Measurements from ENCODE around the gene GET3.

GET3 gene

GRCh38 chr19:12750851-12751250 lies 13.6 kb downstream of the GET3 start:
- no peak for TF ChIP-seq POLR2A (IDR thresholded peaks at IDR 0.05; ENCODE audit: low read depth, low read length)
- TF ChIP-seq TAF1 (IDR thresholded peaks at IDR 0.05; ENCODE audit: low read depth, low read length): no peak
- no peak for TF ChIP-seq POU2F2 (IDR thresholded peaks at IDR 0.05; ENCODE audit: low read depth, low read length)
- TF ChIP-seq PAX5 (IDR thresholded peaks at IDR 0.05; ENCODE audit: insufficient read depth, low read length, severe bottlenecking): no peak
- TF ChIP-seq SPI1 (IDR thresholded peaks at IDR 0.05; ENCODE audit: low read depth, low read length): no peak
- no peak for TF ChIP-seq POLR2AphosphoS5 (IDR thresholded peaks at IDR 0.05; ENCODE audit: low read depth, low read length)
- no peak for FAIRE-seq
- no peak for DNase-seq (ENCODE audit: insufficient read length, low spot score)

GRCh38 chr19:12751635-12752034 lies 14.3 kb downstream of the GET3 start, which contains the start of gene BEST2:
TSS of gene BEST2 (plus strand) at chr19:12751791. CDS start at chr19:12752593, 802 bp downstream.
- TF ChIP-seq PAX5 (IDR thresholded peaks at IDR 0.05; ENCODE audit: insufficient read depth, low read length, severe bottlenecking) (no peak), POU2F2 (IDR thresholded peaks at IDR 0.05; ENCODE audit: low read depth, low read length) (no peak), SPI1 (IDR thresholded peaks at IDR 0.05; ENCODE audit: low read depth, low read length) (no peak), POLR2A (IDR thresholded peaks at IDR 0.05; ENCODE audit: low read depth, low read length) (no peak), TAF1 (IDR thresholded peaks at IDR 0.05; ENCODE audit: low read depth, low read length) (no peak), POLR2AphosphoS5 (IDR thresholded peaks at IDR 0.05; ENCODE audit: low read depth, low read length) (no peak)
- FAIRE-seq (no peak), DNase-seq (ENCODE audit: insufficient read length, low spot score) (no peak)

GRCh38 chr19:12752056-12752781 lies 14.9 kb downstream of the GET3 start:
- DNase-seq (ENCODE audit: insufficient read length, low spot score) (no peak), FAIRE-seq (no peak)
- no peak for TF ChIP-seq TAF1 (IDR thresholded peaks at IDR 0.05; ENCODE audit: low read depth, low read length)
- TF ChIP-seq SPI1 (IDR thresholded peaks at IDR 0.05; ENCODE audit: low read depth, low read length): no peak
- no peak for TF ChIP-seq POLR2A (IDR thresholded peaks at IDR 0.05; ENCODE audit: low read depth, low read length)
- no peak for TF ChIP-seq PAX5 (IDR thresholded peaks at IDR 0.05; ENCODE audit: insufficient read depth, low read length, severe bottlenecking)
- TF ChIP-seq POU2F2 (IDR thresholded peaks at IDR 0.05; ENCODE audit: low read depth, low read length): no peak
- TF ChIP-seq POLR2AphosphoS5 (IDR thresholded peaks at IDR 0.05; ENCODE audit: low read depth, low read length): no peak

GRCh38 chr19:12754465-12755196 lies 17.3 kb downstream of the GET3 start:
- DNase-seq (ENCODE audit: insufficient read length, low spot score): no peak
- TF ChIP-seq POLR2A (IDR thresholded peaks at IDR 0.05; ENCODE audit: low read depth, low read length): no peak
- no peak for TF ChIP-seq SPI1 (IDR thresholded peaks at IDR 0.05; ENCODE audit: low read depth, low read length)
- no peak for TF ChIP-seq PAX5 (IDR thresholded peaks at IDR 0.05; ENCODE audit: insufficient read depth, low read length, severe bottlenecking)
- FAIRE-seq: no peak

- no peak for TF ChIP-seq POU2F2 (IDR thresholded peaks at IDR 0.05; ENCODE audit: low read depth, low read length)
- no peak for TF ChIP-seq POLR2A (IDR thresholded peaks at IDR 0.05; ENCODE audit: low read depth, low read length)
- TF ChIP-seq PAX5 (IDR thresholded peaks at IDR 0.05; ENCODE audit: insufficient read depth, low read length, severe bottlenecking): no peak
- no peak for TF ChIP-seq POLR2AphosphoS5 (IDR thresholded peaks at IDR 0.05; ENCODE audit: low read depth, low read length)
- TF ChIP-seq SPI1 (IDR thresholded peaks at IDR 0.05; ENCODE audit: low read depth, low read length): no peak
- no peak for TF ChIP-seq TAF1 (IDR thresholded peaks at IDR 0.05; ENCODE audit: low read depth, low read length)
- DNase-seq (ENCODE audit: insufficient read length, low spot score) (no peak), FAIRE-seq (no peak)
Measured at GRCh38 chr19:12756150-12756883, 19.0 kb downstream of the GET3 start.

- FAIRE-seq (peak; percentile 76), DNase-seq (ENCODE audit: insufficient read length, low spot score) (peak; percentile 86)
- TF ChIP-seq POU2F2 (IDR thresholded peaks at IDR 0.05; ENCODE audit: low read depth, low read length) (no peak), SPI1 (IDR thresholded peaks at IDR 0.05; ENCODE audit: low read depth, low read length) (no peak), PAX5 (IDR thresholded peaks at IDR 0.05; ENCODE audit: insufficient read depth, low read length, severe bottlenecking) (no peak), POLR2A (IDR thresholded peaks at IDR 0.05; ENCODE audit: low read depth, low read length) (no peak), POLR2AphosphoS5 (IDR thresholded peaks at IDR 0.05; ENCODE audit: low read depth, low read length) (no peak), TAF1 (IDR thresholded peaks at IDR 0.05; ENCODE audit: low read depth, low read length) (no peak)
Measured at GRCh38 chr19:12757544-12758274, 20.4 kb downstream of the GET3 start.

GRCh38 chr19:12759686-12760085 lies 22.4 kb downstream of the GET3 start:
- DNase-seq (ENCODE audit: insufficient read length, low spot score) (no peak), FAIRE-seq (no peak)
- TF ChIP-seq PAX5 (IDR thresholded peaks at IDR 0.05; ENCODE audit: insufficient read depth, low read length, severe bottlenecking): no peak
- TF ChIP-seq POU2F2 (IDR thresholded peaks at IDR 0.05; ENCODE audit: low read depth, low read length): no peak
- TF ChIP-seq SPI1 (IDR thresholded peaks at IDR 0.05; ENCODE audit: low read depth, low read length): no peak
- no peak for TF ChIP-seq POLR2AphosphoS5 (IDR thresholded peaks at IDR 0.05; ENCODE audit: low read depth, low read length)
- TF ChIP-seq TAF1 (IDR thresholded peaks at IDR 0.05; ENCODE audit: low read depth, low read length): no peak
- no peak for TF ChIP-seq POLR2A (IDR thresholded peaks at IDR 0.05; ENCODE audit: low read depth, low read length)

GRCh38 chr19:12763100-12763499 lies 25.8 kb downstream of the GET3 start:
- TF ChIP-seq SPI1 (IDR thresholded peaks at IDR 0.05; ENCODE audit: low read depth, low read length): no peak
- TF ChIP-seq POLR2A (IDR thresholded peaks at IDR 0.05; ENCODE audit: low read depth, low read length): no peak
- FAIRE-seq: no peak
- DNase-seq (ENCODE audit: insufficient read length, low spot score): no peak

GRCh38 chr19:12764698-12765097 lies 27.4 kb downstream of the GET3 start:
- no peak for DNase-seq (ENCODE audit: insufficient read length, low spot score)
- TF ChIP-seq POLR2AphosphoS5 (IDR thresholded peaks at IDR 0.05; ENCODE audit: low read depth, low read length) (no peak), SPI1 (IDR thresholded peaks at IDR 0.05; ENCODE audit: low read depth, low read length) (no peak), PAX5 (IDR thresholded peaks at IDR 0.05; ENCODE audit: insufficient read depth, low read length, severe bottlenecking) (no peak), TAF1 (IDR thresholded peaks at IDR 0.05; ENCODE audit: low read depth, low read length) (no peak), POLR2A (IDR thresholded peaks at IDR 0.05; ENCODE audit: low read depth, low read length) (no peak), POU2F2 (IDR thresholded peaks at IDR 0.05; ENCODE audit: low read depth, low read length) (no peak)
- no peak for FAIRE-seq
